ENCODE measurements around the gene PITPNC1. TPM values are rescaled to one million over a fixed set of nuclear protein-coding genes. Genes with fewer than 3 reads are reported as not detected.
"Not testable (repeated sequence)": the region's sequence is repeated elsewhere in the genome, so short reads cannot be mapped to it uniquely, and the experiment has no call there.

Gene PITPNC1
- total and polyA plus RNA-seq, 2 donors (not counting 1 experiment from before 2014, with no cell fraction given), result 5.8 to 7.1 TPM

GRCh38 chr17:67335245-67335835, 41.7 kb upstream of the PITPNC1 start:
- Histone ChIP-seq H3K9me3 (ENCODE audit: control insufficient read depth, insufficient read depth, low read depth, low read length) (no peaks in the 10 kb centered on the region), H3K4me1 (ENCODE audit: control insufficient read depth, extremely low read depth, insufficient read depth, low read length) (no peaks in the 10 kb centered on the region), H3K27ac (ENCODE audit: insufficient read depth, low read length) (no peak overlapping the region), H3K79me2 (ENCODE audit: control insufficient read depth, insufficient read depth, low read length) (no peaks in the 10 kb centered on the region), H3K9ac (ENCODE audit: insufficient read depth, low read length) (no peak overlapping the region), H2AFZ (ENCODE audit: low read length) (no peak overlapping the region), H4K20me1 (ENCODE audit: control insufficient read depth, extremely low read depth, insufficient read depth, low read length) (no peaks in the 10 kb centered on the region), H3K4me3 (replicated peaks in 1 of 4; ENCODE audit: control extremely low read depth in 1 of 4, insufficient read depth in 1 of 4, low read depth in 3 of 4, low read length in 4 of 4) (no peak overlapping the region), H3K36me3 (ENCODE audit: control insufficient read depth, insufficient read depth, low read length) (no peaks in the 10 kb centered on the region), H3K4me2 (ENCODE audit: extremely low read depth, insufficient read depth, low read length) (no peak overlapping the region), H3K27me3 (ENCODE audit: control insufficient read depth, insufficient read depth, low read length) (no peaks in the 10 kb centered on the region)
- TF ChIP-seq EZH2 (IDR thresholded peaks at IDR 0.05; ENCODE audit: low read length, missing control alignments), result no peak
- no peak for TF ChIP-seq CTCF (conservative IDR thresholded peaks at IDR 0.05 in 1 of 2, IDR thresholded peaks at IDR 0.05 in 1 of 2; ENCODE audit: low read depth in 1 of 2, low read length in 2 of 2)
- peak in 1 of 2 donors; percentile 55 for DNase-seq (ENCODE audit: low read depth in 2 of 2)

GRCh38 chr17:67336859-67337258, 40.2 kb upstream of the PITPNC1 start:
- Histone ChIP-seq H3K36me3 (ENCODE audit: control insufficient read depth, insufficient read depth, low read length) (peaks cover 4% of the 10 kb centered on the region), H3K27ac (ENCODE audit: insufficient read depth, low read length) (no peak overlapping the region), H4K20me1 (ENCODE audit: control insufficient read depth, extremely low read depth, insufficient read depth, low read length) (no peaks in the 10 kb centered on the region), H3K9ac (ENCODE audit: insufficient read depth, low read length) (no peak overlapping the region), H3K4me2 (ENCODE audit: extremely low read depth, insufficient read depth, low read length) (no peak overlapping the region), H3K4me1 (ENCODE audit: control insufficient read depth, extremely low read depth, insufficient read depth, low read length) (no peaks in the 10 kb centered on the region), H3K9me3 (ENCODE audit: control insufficient read depth, insufficient read depth, low read depth, low read length) (no peaks in the 10 kb centered on the region), H3K27me3 (ENCODE audit: control insufficient read depth, insufficient read depth, low read length) (no peaks in the 10 kb centered on the region), H3K4me3 (replicated peaks in 1 of 4; ENCODE audit: control extremely low read depth in 1 of 4, insufficient read depth in 1 of 4, low read depth in 3 of 4, low read length in 4 of 4) (no peak overlapping the region), H2AFZ (ENCODE audit: low read length) (no peak overlapping the region), H3K79me2 (ENCODE audit: control insufficient read depth, insufficient read depth, low read length) (no peaks in the 10 kb centered on the region)
- TF ChIP-seq EZH2 (IDR thresholded peaks at IDR 0.05; ENCODE audit: low read length, missing control alignments) (no peak), CTCF (conservative IDR thresholded peaks at IDR 0.05 in 1 of 2, IDR thresholded peaks at IDR 0.05 in 1 of 2; ENCODE audit: low read depth in 1 of 2, low read length in 2 of 2) (no peak)
- DNase-seq (ENCODE audit: low read depth in 2 of 2), result no peak

GRCh38 chr17:67338353-67338752, 38.7 kb upstream of the PITPNC1 start:
- not testable (repeated sequence) for H3K27ac ChIP-seq (ENCODE audit: insufficient read depth, low read length); H2AFZ ChIP-seq (ENCODE audit: low read length); H3K36me3 ChIP-seq (ENCODE audit: control insufficient read depth, insufficient read depth, low read length); H3K4me3 ChIP-seq (replicated peaks in 1 of 4; ENCODE audit: control extremely low read depth in 1 of 4, insufficient read depth in 1 of 4, low read depth in 3 of 4, low read length in 4 of 4); DNase-seq (ENCODE audit: low read depth in 2 of 2); H3K9me3 ChIP-seq (ENCODE audit: control insufficient read depth, insufficient read depth, low read depth, low read length); H3K9ac ChIP-seq (ENCODE audit: insufficient read depth, low read length); H4K20me1 ChIP-seq (ENCODE audit: control insufficient read depth, extremely low read depth, insufficient read depth, low read length); H3K79me2 ChIP-seq (ENCODE audit: control insufficient read depth, insufficient read depth, low read length); H3K27me3 ChIP-seq (ENCODE audit: control insufficient read depth, insufficient read depth, low read length); H3K4me1 ChIP-seq (ENCODE audit: control insufficient read depth, extremely low read depth, insufficient read depth, low read length); H3K4me2 ChIP-seq (ENCODE audit: extremely low read depth, insufficient read depth, low read length)

Data from fibroblast of lung (primary cell).